Measurements from ENCODE around the gene PRODH2. TPM values are rescaled to one million over a fixed set of nuclear protein-coding genes. Genes with fewer than 3 reads are reported as not detected.

PRODH2 gene
- total and polyA plus RNA-seq, 2 donors (not counting 3 experiments of a cell fraction or from before 2014, with no cell fraction given) = not detected

DNA sequence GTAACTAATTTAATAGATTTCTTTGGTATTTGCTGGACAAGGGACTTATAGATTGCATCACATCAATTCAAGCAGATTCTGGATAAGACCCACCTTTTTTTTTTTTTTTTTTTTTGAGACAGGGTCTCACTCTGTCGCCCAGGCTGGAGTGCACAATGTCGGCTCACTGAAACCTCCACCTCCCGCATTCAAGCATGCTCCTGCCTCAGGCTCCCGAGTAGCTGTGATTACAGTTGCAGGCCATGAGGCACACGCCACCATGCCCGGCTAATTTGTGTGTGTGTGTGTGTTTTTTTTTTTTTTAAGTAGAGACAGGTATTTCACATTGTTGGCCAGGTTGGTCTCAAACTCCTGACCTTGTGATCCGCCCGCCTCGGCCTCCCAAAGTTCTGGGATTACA lies 4.2 kb upstream of the PRODH2 start:
- FAIRE-seq = no peak
- TF ChIP-seq POLR2AphosphoS5 (IDR thresholded peaks at IDR 0.05; ENCODE audit: insufficient read depth, low read depth, low read length) (no peak), MYC (IDR thresholded peaks at IDR 0.05; ENCODE audit: low read depth, low read length) (no peak), FOS (IDR thresholded peaks at IDR 0.05; ENCODE audit: borderline replicate concordance, insufficient read depth, low read length) (no peak), EZH2 (IDR thresholded peaks at IDR 0.05; ENCODE audit: borderline replicate concordance, low read depth, low read length, severe bottlenecking) (no peak), JUN (IDR thresholded peaks at IDR 0.05; ENCODE audit: borderline replicate concordance, insufficient read depth, insufficient read length, low read depth) (no peak), POLR2A (IDR thresholded peaks at IDR 0.05; ENCODE audit: low read depth, low read length) (no peak), GATA2 (IDR thresholded peaks at IDR 0.05; ENCODE audit: insufficient read depth, insufficient read length, low read depth, low read length) (no peak)
- TF ChIP-seq, protein P1, sequence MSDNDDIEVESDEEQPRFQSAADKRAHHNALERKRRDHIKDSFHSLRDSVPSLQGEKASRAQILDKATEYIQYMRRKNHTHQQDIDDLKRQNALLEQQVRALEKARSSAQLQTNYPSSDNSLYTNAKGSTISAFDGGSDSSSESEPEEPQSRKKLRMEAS (IDR thresholded peaks at IDR 0.05; ENCODE audit: insufficient read depth, insufficient read length) = no peak
- TF ChIP-seq, protein P2, sequence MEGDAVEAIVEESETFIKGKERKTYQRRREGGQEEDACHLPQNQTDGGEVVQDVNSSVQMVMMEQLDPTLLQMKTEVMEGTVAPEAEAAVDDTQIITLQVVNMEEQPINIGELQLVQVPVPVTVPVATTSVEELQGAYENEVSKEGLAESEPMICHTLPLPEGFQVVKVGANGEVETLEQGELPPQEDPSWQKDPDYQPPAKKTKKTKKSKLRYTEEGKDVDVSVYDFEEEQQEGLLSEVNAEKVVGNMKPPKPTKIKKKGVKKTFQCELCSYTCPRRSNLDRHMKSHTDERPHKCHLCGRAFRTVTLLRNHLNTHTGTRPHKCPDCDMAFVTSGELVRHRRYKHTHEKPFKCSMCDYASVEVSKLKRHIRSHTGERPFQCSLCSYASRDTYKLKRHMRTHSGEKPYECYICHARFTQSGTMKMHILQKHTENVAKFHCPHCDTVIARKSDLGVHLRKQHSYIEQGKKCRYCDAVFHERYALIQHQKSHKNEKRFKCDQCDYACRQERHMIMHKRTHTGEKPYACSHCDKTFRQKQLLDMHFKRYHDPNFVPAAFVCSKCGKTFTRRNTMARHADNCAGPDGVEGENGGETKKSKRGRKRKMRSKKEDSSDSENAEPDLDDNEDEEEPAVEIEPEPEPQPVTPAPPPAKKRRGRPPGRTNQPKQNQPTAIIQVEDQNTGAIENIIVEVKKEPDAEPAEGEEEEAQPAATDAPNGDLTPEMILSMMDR (IDR thresholded peaks at IDR 0.05; ENCODE audit: extremely low read depth in 1 of 2, insufficient read depth in 1 of 2, low read depth in 1 of 2, low read length in 2 of 2) = no peak
- dilution Hi-C loops (cut with MboI; ENCODE audit: extremely low pct_ligation_motif_present, low sequenced_read_pairs) = no loop called here

More for the DNA sequence above, 4.2 kb upstream of the PRODH2 start:
- BruUV-seq (replicated peaks) = no TSS peak
- Histone ChIP-seq H3K36me3 (ENCODE audit: control insufficient read depth in 2 of 2, extremely low read depth in 1 of 2, insufficient read depth in 2 of 2, low read length in 2 of 2) (no peaks in the 10 kb centered on the region), H3K4me2 (ENCODE audit: insufficient read depth, low read length) (no peak overlapping the region), H4K20me1 (replicated peaks; ENCODE audit: control insufficient read depth, extremely low read depth, insufficient read depth, low read length) (no peaks in the 10 kb centered on the region), H3K9ac (replicated peaks; ENCODE audit: extremely low read depth, insufficient read depth, low read length) (no peak overlapping the region), H3K4me3 (replicated peaks in 1 of 3; ENCODE audit: insufficient read depth in 1 of 3, low read depth in 1 of 3, low read length in 3 of 3) (no peak overlapping the region), H3K4me1 (ENCODE audit: control insufficient read depth, extremely low read depth, insufficient read depth, low read length) (no peaks in the 10 kb centered on the region), H3K9me3 (replicated peaks; ENCODE audit: control insufficient read depth, insufficient read depth, low read length) (no peaks in the 10 kb centered on the region), H2AFZ (ENCODE audit: low read depth, low read length) (no peak overlapping the region), H3K27ac (ENCODE audit: insufficient read depth, low read depth, low read length) (no peak overlapping the region), H3K27me3 (ENCODE audit: control insufficient read depth in 2 of 2, insufficient read depth in 2 of 2, low read length in 2 of 2) (no peaks in the 10 kb centered on the region), H3K9me1 (replicated peaks; ENCODE audit: control insufficient read depth, extremely low read depth, insufficient read depth, low read length) (no peaks in the 10 kb centered on the region), H3K79me2 (ENCODE audit: control insufficient read depth, insufficient read depth, low read length) (no peaks in the 10 kb centered on the region)
- intact Hi-C loops (cut with micrococcal nuclease) = no loop called here
- DNase-seq (ENCODE audit: low read depth, low spot score) = no peak
- ChIA-PET POLR2A (no interaction called here), CTCF (interaction anchor here (0.7 to 1.4 kb wide), 2 partner anchors 9 to 42 kb away, joined by 4 read pairs; no protein-coding TSS in a partner anchor)

Measured in endothelial cell of umbilical vein (primary cell).